ENCODE data around the gene NLGN4Y. TPM values are rescaled to one million over a fixed set of nuclear protein-coding genes. Genes with fewer than 3 reads are reported as not detected.

Gene NLGN4Y
- total RNA-seq, 1 experiment from 2014 or later = not detected

DNA sequence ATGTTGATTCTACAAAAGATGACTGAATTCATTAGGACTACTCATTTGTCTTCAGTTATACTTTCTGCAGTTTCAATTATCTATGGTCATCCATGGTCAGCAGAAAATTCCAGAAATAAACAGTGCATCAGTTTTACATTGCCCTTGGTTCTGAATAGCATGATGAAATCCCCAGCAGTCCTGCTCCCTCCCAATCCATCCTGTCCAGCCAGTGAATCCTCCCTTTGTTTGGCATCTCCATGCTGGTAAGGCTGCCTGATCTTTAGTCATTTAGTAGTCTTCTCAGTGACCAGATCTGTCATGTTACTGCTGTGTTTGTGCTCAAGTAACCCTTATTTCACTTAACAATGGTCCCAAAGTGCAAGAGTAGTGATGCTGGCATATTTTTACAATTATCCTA lies 239.3 kb downstream of the NLGN4Y start:
- Histone ChIP-seq H3K27me3 (ENCODE audit: insufficient read depth, low read depth) (no peaks in the 10 kb centered on the region), H3K9me2 (ENCODE audit: insufficient read depth) (no peaks in the 10 kb centered on the region), H3K4me1 (replicated peaks; ENCODE audit: insufficient read depth) (no peaks in the 10 kb centered on the region), H3K9me3 (ENCODE audit: insufficient read depth, low read depth) (no peaks in the 10 kb centered on the region), H4K20me1 (ENCODE audit: insufficient read depth) (no peaks in the 10 kb centered on the region), H3K27ac (no peak overlapping the region), H3K36me3 (ENCODE audit: low read depth) (no peaks in the 10 kb centered on the region), H3K79me2 (ENCODE audit: low read depth) (no peaks in the 10 kb centered on the region), H2AFZ (no peak overlapping the region), H3K4me3 (no peak overlapping the region), H3F3A (ENCODE audit: insufficient read depth, low read depth) (no peaks in the 10 kb centered on the region), H3K4me2 (no peak overlapping the region)
- no TSS peak for BruUV-seq (replicated peaks)
- no peak for DNase-seq
- POLR2A ChIA-PET (ENCODE audit: unreplicated experiment) = no interaction called here
- no peak for TF ChIP-seq EZH2 (IDR thresholded peaks at IDR 0.05; ENCODE audit: low read depth)
- TF ChIP-seq, protein P1, sequence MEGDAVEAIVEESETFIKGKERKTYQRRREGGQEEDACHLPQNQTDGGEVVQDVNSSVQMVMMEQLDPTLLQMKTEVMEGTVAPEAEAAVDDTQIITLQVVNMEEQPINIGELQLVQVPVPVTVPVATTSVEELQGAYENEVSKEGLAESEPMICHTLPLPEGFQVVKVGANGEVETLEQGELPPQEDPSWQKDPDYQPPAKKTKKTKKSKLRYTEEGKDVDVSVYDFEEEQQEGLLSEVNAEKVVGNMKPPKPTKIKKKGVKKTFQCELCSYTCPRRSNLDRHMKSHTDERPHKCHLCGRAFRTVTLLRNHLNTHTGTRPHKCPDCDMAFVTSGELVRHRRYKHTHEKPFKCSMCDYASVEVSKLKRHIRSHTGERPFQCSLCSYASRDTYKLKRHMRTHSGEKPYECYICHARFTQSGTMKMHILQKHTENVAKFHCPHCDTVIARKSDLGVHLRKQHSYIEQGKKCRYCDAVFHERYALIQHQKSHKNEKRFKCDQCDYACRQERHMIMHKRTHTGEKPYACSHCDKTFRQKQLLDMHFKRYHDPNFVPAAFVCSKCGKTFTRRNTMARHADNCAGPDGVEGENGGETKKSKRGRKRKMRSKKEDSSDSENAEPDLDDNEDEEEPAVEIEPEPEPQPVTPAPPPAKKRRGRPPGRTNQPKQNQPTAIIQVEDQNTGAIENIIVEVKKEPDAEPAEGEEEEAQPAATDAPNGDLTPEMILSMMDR (conservative IDR thresholded peaks at IDR 0.05) = no peak
- intact Hi-C loops (cut with micrococcal nuclease; ENCODE audit: unreplicated experiment) = no loop called here
- CTCF ChIA-PET = no interaction called here

DNA sequence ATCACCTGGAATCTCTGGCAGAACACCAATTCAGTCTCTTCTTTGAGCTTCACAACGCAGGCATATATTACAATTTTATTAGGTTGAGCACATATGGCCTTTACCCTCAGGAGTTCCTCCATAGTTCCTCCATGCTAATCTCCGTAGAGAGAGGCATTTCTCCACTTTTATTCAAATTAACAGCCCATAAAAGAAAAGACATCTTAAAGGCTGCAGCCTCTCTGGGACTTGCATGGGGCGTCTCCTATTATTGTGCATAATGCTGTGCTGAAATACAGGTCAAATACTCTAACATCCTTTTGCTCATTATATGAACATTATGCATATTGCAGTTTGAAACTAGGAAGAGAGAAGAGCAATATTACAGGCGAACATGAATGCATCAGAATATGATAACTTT lies 253.9 kb downstream of the NLGN4Y start:
- no peaks in the 10 kb centered on the region for H3K79me2 ChIP-seq (ENCODE audit: low read depth)
- no peaks in the 10 kb centered on the region for H3K9me2 ChIP-seq (ENCODE audit: insufficient read depth)
- no peak overlapping the region for H3K4me2 ChIP-seq
- H2AFZ ChIP-seq = no peak overlapping the region
- H3K27ac ChIP-seq = no peak overlapping the region
- intact Hi-C loops (cut with micrococcal nuclease; ENCODE audit: unreplicated experiment) = no loop called here
- no peaks in the 10 kb centered on the region for H3F3A ChIP-seq (ENCODE audit: insufficient read depth, low read depth)
- H3K27me3 ChIP-seq (ENCODE audit: insufficient read depth, low read depth) = no peaks in the 10 kb centered on the region
- ChIA-PET POLR2A (ENCODE audit: unreplicated experiment) (no interaction called here), CTCF (no interaction called here)
- H3K36me3 ChIP-seq (ENCODE audit: low read depth) = no peaks in the 10 kb centered on the region
- no peaks in the 10 kb centered on the region for H3K9me3 ChIP-seq (ENCODE audit: insufficient read depth, low read depth)
- H4K20me1 ChIP-seq (ENCODE audit: insufficient read depth) = no peaks in the 10 kb centered on the region
- H3K4me3 ChIP-seq = no peak overlapping the region
- BruUV-seq (replicated peaks) = no TSS peak
- H3K4me1 ChIP-seq (replicated peaks; ENCODE audit: insufficient read depth) = no peaks in the 10 kb centered on the region
- no peak for DNase-seq
- TF ChIP-seq, protein P1 (conservative IDR thresholded peaks at IDR 0.05) = no peak
- no peak for TF ChIP-seq EZH2 (IDR thresholded peaks at IDR 0.05; ENCODE audit: low read depth)

DNA sequence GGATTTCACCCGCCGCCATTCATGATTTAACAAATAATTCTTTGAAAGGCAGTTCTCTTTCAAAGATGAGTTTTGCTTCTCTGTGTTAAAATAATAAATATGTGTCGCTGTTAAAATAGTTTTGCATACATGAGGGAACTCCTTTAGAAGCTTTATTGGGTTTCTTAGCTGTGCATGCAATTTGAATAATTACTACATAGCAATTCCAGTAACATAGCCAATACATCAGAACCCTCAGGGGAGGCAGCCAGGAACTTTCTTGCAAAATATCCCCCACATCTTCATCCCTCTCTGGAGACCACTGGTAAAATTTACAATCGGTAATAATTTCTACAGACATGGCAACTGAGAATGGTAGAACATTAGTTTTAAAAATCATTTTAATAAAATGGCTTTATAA lies 268.8 kb downstream of the NLGN4Y start:
- H3K79me2 ChIP-seq (ENCODE audit: low read depth) = no peaks in the 10 kb centered on the region
- no peaks in the 10 kb centered on the region for H3K27me3 ChIP-seq (ENCODE audit: insufficient read depth, low read depth)
- H3K9me2 ChIP-seq (ENCODE audit: insufficient read depth) = no peaks in the 10 kb centered on the region
- intact Hi-C loops (cut with micrococcal nuclease; ENCODE audit: unreplicated experiment) = no loop called here
- DNase-seq = no peak
- no TSS peak for BruUV-seq (replicated peaks)
- H3K4me2 ChIP-seq = no peak overlapping the region
- H3K4me1 ChIP-seq (replicated peaks; ENCODE audit: insufficient read depth) = no peaks in the 10 kb centered on the region
- H3K27ac ChIP-seq = no peak overlapping the region
- CTCF ChIA-PET = no interaction called here
- TF ChIP-seq, protein P1 (conservative IDR thresholded peaks at IDR 0.05) = no peak
- no peak for TF ChIP-seq EZH2 (IDR thresholded peaks at IDR 0.05; ENCODE audit: low read depth)
- H3F3A ChIP-seq (ENCODE audit: insufficient read depth, low read depth) = no peaks in the 10 kb centered on the region
- no peaks in the 10 kb centered on the region for H3K9me3 ChIP-seq (ENCODE audit: insufficient read depth, low read depth)
- POLR2A ChIA-PET (ENCODE audit: unreplicated experiment) = no interaction called here
- no peak overlapping the region for H3K4me3 ChIP-seq
- no peaks in the 10 kb centered on the region for H3K36me3 ChIP-seq (ENCODE audit: low read depth)
- H2AFZ ChIP-seq = no peak overlapping the region
- no peaks in the 10 kb centered on the region for H4K20me1 ChIP-seq (ENCODE audit: insufficient read depth)

Data from PC-9 (cell line).